Activated naive CD8-positive, alpha-beta T cell (primary cell): ENCODE results near the gene TTN.
"Not testable (repeated sequence)": the region's sequence is repeated elsewhere in the genome, so short reads cannot be mapped to it uniquely, and the experiment has no call there.

Source experiments
- H3K27ac Mint-ChIP-seq: one replicate; pipeline ENCODE4 v1.8.0; 2021; ENCODE audit warnings: mixed read lengths
- H3K27me3 Mint-ChIP-seq: one replicate; pipeline ENCODE4 v1.8.0; 2021; ENCODE audit warnings: mixed read lengths
- H3K36me3 Mint-ChIP-seq: one replicate; pipeline ENCODE4 v1.8.0; 2021; ENCODE audit warnings: mixed read lengths
- H3K4me1 Mint-ChIP-seq: one replicate; pipeline ENCODE4 v1.8.0; 2021; ENCODE audit warnings: low read depth, mixed read lengths
- H3K4me3 Mint-ChIP-seq: one replicate; pipeline ENCODE4 v1.8.0; 2021; ENCODE audit warnings: mild to moderate bottlenecking, mixed read lengths
- H3K9me3 Mint-ChIP-seq: one replicate; pipeline ENCODE4 v1.8.0; 2021; ENCODE audit warnings: low read depth, mixed read lengths

The TTN gene

DNA sequence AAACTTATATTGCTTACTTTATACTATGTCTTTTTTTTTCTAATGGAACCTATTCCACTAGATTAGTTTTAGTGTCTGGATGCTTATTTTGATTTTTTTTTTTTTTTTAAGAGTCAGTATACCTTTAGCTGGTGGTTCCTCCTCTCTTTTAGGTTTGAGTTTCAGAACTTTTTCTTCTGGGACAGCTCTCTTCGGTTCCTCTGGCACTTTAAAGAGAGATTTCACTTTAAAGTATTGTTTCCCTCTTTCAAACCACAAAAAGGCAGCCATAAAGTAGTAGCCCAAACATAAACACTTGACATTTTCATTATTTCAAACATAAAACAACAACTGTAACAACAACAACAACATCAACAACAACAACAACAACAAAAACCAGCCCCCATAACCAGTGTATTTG is 123.3 kb downstream of the TTN start:
- Mint-ChIP-seq H3K4me1 (no peaks in the 10 kb centered on the region), H3K27me3 (no peaks in the 10 kb centered on the region), H3K9me3 (no peaks in the 10 kb centered on the region), H3K36me3 (peaks cover 28% of the 10 kb centered on the region), H3K27ac (no peak overlapping the region), H3K4me3 (no peak overlapping the region)

DNA sequence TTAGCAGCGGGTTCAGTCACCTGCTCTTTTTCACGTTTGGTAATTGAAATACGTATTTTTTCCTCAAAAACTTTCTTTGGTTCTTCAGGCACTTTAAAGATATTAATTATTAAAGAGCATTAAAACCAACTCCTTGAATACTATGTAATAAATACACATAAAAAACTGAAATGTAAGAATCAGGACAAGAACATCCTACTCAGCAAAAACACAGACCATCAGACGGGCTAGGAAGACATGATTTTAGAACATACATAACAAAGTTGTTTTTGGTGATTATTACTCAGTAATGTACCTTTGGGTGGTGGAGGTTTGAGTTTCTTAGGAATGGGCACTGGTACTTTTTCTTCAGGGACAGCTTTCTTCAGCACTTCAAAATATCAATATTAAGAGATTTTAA is 126.1 kb downstream of the TTN start:
- Mint-ChIP-seq H3K4me3 (no peak overlapping the region), H3K36me3 (peaks cover 30% of the 10 kb centered on the region), H3K9me3 (no peaks in the 10 kb centered on the region), H3K27ac (no peak overlapping the region), H3K27me3 (no peaks in the 10 kb centered on the region), H3K4me1 (peaks cover 5% of the 10 kb centered on the region)

DNA sequence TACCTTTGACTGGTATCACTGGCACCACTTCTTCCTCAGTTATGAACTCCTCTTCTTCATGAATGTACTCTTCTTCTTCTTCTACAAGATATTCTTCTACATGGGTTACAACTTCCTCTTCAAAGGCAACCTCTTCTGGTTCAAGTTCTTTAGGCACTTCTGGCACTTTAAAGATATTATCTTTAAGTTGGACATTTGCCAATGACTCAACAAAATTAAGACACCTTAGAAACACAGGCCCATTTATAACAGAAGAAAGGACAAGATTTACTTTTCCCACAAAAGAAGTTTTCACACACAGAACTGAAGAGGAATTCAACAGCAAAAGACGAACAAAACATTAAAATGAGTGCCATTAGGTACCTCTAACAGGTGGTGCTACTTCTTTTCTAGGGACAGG is 127.3 kb downstream of the TTN start:
- no peaks in the 10 kb centered on the region for H3K27me3 Mint-ChIP-seq
- H3K4me1 Mint-ChIP-seq: peaks cover 5% of the 10 kb centered on the region
- H3K4me3 Mint-ChIP-seq: no peak overlapping the region
- no peak overlapping the region for H3K27ac Mint-ChIP-seq
- no peaks in the 10 kb centered on the region for H3K9me3 Mint-ChIP-seq
- peaks cover 26% of the 10 kb centered on the region for H3K36me3 Mint-ChIP-seq

DNA sequence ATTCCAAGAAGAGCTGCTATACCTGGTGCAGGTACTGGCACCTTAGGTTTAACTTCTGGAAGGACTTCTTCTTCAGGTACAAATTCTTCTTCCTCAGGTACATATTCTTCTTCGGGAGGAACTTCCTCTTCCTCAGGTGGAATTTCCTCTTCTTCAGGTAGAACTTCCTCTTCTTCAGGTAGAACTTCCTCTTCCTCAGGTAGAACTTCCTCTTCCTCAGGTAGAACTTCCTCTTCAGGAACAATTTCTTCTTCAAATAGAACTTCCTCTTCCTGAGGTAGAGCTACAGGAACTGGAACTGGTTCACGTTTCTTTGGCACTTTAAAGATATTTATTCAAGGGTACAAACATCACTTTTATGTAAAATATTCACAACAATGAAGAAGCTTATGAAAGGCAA is 129.6 kb downstream of the TTN start:
- Mint-ChIP-seq H3K4me3 (no peak overlapping the region), H3K27me3 (no peaks in the 10 kb centered on the region), H3K9me3 (no peaks in the 10 kb centered on the region), H3K27ac (no peak overlapping the region), H3K36me3 (peaks cover 25% of the 10 kb centered on the region), H3K4me1 (peaks cover 5% of the 10 kb centered on the region)

DNA sequence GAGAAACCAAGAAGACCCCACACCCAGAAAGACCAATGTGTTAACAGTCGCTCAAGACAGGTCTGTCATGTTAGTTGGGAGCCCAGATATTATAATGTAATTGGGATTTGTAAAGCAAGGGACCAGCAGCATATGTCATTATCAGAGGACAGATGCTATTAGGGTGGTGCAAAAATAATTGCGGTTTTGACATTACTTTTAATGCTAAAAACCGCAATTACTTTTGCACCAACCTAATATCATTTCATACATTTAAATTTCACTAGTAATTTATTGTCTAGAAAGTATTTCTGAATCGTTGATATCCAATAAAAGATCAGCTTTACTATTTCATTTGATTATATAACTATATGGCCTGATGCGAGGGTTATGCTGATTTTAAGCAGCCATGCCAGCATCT is 131.2 kb downstream of the TTN start:
- Mint-ChIP-seq H3K27me3 (no peaks in the 10 kb centered on the region), H3K9me3 (no peaks in the 10 kb centered on the region), H3K36me3 (peaks cover 21% of the 10 kb centered on the region), H3K27ac (no peak overlapping the region), H3K4me1 (peaks cover 5% of the 10 kb centered on the region), H3K4me3 (no peak overlapping the region)

DNA sequence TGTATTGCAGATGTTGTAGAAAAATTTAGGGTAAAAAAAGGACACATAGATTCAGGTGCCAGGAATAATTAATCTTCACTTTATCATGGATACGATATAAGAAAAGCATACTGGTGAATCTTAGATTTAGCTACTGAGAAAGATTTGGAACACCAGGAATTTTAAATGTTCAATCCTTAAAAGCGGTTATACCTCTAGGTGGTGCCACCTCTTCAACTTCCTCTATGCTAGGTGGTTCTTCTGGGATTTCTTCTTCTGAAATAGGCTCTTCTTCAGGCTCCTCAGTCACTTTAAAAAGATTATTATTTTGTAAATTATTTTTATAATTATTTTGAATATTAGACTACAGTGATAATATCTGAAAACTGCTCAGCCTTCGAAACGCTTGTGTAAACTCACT is 133.1 kb downstream of the TTN start:
- peaks cover 5% of the 10 kb centered on the region for H3K4me1 Mint-ChIP-seq
- no peak overlapping the region for H3K4me3 Mint-ChIP-seq
- H3K27ac Mint-ChIP-seq: no peak overlapping the region
- no peaks in the 10 kb centered on the region for H3K9me3 Mint-ChIP-seq
- H3K36me3 Mint-ChIP-seq: peaks cover 16% of the 10 kb centered on the region
- no peaks in the 10 kb centered on the region for H3K27me3 Mint-ChIP-seq

DNA sequence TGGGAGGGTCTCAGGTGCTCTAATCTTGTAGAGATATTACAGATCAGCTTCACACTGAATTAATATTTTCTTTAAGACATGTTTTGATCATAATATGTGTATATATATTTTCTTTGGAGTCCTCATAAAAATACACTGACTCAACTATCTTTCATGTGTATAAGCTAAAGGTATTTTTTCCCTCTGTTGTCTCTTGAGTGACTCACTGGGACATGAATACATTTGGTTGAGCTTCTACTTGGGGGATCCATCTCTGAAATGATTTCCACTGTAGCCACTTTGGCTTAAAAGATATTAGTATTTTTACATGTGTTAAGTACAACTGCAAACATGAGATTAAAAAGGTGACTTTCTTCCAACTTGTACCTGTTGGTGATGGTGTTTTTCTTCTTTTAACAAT is 140.8 kb downstream of the TTN start:
- Mint-ChIP-seq H3K4me3 (no peak overlapping the region), H3K27me3 (no peaks in the 10 kb centered on the region), H3K36me3 (peaks cover 2% of the 10 kb centered on the region), H3K27ac (no peak overlapping the region), H3K9me3 (no peaks in the 10 kb centered on the region), H3K4me1 (no peaks in the 10 kb centered on the region)

DNA sequence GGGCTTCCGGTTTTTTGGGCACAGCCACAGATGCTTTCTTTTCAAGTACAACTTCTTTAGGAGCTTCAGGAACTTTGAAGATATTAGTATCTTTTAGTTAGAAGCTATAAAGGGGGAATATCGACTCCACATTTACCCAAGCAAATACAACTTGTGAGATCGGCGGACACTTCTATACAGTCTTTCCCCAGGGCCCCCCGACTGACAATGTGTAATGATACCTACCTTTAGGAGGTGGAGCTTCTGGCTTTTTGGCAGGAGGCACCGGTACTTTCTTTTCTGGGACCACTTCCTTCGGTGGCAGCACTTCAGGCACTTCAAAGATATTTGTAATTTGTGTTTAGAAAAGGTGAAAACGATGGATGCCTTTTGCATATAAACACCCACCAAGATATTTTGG is 148.7 kb downstream of the TTN start:
- not testable (repeated sequence) for H3K27me3 Mint-ChIP-seq, H3K36me3 Mint-ChIP-seq, H3K9me3 Mint-ChIP-seq, H3K4me3 Mint-ChIP-seq, H3K27ac Mint-ChIP-seq, H3K4me1 Mint-ChIP-seq

DNA sequence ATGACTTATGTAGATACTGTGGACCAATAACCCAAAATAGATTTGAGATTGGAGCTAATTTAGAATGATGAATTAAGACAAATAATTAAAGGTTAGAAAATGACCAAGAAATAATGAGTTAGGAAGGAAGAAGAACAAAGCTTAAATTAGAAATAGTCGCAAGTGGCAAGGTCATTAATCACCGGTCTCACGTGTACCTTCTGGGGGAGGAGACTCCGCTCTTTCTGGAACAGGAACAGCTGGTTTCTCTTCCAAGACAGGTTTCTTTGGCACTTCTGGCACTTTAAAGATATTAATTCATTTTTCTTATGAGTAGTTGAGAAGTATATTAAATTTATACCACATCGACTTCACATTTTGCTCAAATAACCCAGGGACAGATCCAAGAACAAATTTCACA is 156.7 kb downstream of the TTN start:
- Mint-ChIP-seq H3K9me3 (no peaks in the 10 kb centered on the region), H3K4me3 (no peak overlapping the region), H3K27me3 (no peaks in the 10 kb centered on the region), H3K4me1 (no peaks in the 10 kb centered on the region), H3K27ac (no peak overlapping the region), H3K36me3 (peaks cover 18% of the 10 kb centered on the region)

DNA sequence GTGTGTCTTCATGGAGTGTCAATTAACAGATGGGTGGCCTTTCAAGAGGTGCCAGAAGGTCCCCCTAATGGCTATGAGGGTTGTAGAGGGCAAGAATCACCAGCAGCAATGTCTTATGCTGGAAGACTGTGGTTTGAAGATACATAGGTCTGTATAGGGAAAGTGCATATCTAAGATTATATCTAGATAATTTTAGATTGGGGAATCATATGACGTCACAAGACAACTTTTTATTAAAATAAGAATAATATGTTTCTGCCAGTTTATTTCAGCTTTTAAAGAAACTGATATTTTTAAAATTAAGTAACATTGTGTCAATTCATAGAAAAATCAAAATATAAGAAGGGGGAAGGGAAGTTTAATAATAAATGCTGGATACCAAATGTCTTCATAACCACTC is 162.3 kb downstream of the TTN start:
- Mint-ChIP-seq H3K36me3 (peaks cover 15% of the 10 kb centered on the region), H3K4me1 (no peaks in the 10 kb centered on the region)

DNA sequence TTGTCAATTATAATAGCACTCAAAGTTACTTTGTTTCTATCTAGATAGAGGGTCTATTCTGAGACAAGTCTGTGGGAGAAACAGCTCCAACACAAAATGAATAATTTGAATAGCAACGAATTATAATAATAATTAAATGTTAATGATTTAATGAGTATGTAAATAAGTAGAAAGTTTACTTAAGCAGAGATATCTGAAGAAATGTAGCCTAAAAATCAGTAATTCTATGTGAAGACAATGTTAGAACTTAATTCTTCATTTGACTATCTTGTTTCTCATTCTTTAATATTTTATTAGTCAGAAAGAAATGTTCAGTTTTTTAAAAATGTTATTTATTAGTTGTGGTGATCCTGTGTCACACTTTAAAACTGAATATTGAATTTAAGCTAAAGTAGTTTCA is 165.7 kb downstream of the TTN start:
- H3K4me1 Mint-ChIP-seq: no peaks in the 10 kb centered on the region
- no peak overlapping the region for H3K4me3 Mint-ChIP-seq
- H3K27me3 Mint-ChIP-seq: no peaks in the 10 kb centered on the region
- peaks cover 2% of the 10 kb centered on the region for H3K36me3 Mint-ChIP-seq
- no peak overlapping the region for H3K27ac Mint-ChIP-seq
- no peaks in the 10 kb centered on the region for H3K9me3 Mint-ChIP-seq

More for the DNA sequence above, 162.3 kb downstream of the TTN start:
- H3K4me3 Mint-ChIP-seq: no peak overlapping the region
- no peaks in the 10 kb centered on the region for H3K27me3 Mint-ChIP-seq
- H3K27ac Mint-ChIP-seq: no peak overlapping the region
- no peaks in the 10 kb centered on the region for H3K9me3 Mint-ChIP-seq

DNA sequence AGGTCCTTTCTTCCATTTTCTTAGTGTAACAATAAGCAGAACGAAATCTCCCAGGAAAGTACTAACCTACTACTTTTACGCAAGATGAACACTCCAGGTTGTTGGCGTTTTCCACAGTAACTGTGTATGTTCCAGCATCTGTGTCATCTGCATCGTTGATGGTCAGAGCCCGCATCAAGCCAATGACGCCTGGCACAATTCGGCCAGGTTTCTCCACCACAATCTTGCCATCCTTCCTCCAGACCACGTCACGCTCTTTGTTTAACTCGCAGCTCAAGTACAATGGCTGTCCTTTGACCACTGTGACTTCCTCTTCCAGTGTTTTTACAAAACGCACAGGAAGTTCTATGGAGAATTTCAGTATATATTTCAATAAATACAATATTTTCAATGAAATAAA is 171.3 kb downstream of the TTN start:
- H3K27me3 Mint-ChIP-seq: no peaks in the 10 kb centered on the region
- no peaks in the 10 kb centered on the region for H3K4me1 Mint-ChIP-seq
- no peaks in the 10 kb centered on the region for H3K9me3 Mint-ChIP-seq
- no peak overlapping the region for H3K27ac Mint-ChIP-seq
- peaks cover 9% of the 10 kb centered on the region for H3K36me3 Mint-ChIP-seq
- H3K4me3 Mint-ChIP-seq: no peak overlapping the region

DNA sequence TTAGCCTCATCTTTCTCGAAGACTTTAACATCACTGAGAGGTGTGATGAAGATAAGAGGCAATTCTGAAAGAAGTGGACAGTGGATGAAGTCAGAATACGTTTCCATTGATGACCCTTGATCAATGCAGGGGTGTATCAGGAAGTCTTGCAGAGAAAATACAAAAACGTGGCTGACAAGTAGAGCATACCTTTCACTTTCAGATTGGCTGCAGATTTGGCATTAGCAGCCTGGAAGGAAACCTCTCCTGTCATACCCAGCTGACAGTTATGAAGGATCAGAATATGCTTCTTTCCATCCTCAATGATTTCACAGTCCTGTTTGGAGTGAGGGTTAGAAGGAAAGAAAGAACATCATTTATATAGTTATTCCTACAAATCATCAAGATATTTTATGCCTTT is 174.5 kb downstream of the TTN start:
- Mint-ChIP-seq H3K27me3 (no peaks in the 10 kb centered on the region), H3K9me3 (no peaks in the 10 kb centered on the region), H3K4me1 (no peaks in the 10 kb centered on the region), H3K36me3 (peaks cover 24% of the 10 kb centered on the region), H3K4me3 (no peak overlapping the region), H3K27ac (no peak overlapping the region)

DNA sequence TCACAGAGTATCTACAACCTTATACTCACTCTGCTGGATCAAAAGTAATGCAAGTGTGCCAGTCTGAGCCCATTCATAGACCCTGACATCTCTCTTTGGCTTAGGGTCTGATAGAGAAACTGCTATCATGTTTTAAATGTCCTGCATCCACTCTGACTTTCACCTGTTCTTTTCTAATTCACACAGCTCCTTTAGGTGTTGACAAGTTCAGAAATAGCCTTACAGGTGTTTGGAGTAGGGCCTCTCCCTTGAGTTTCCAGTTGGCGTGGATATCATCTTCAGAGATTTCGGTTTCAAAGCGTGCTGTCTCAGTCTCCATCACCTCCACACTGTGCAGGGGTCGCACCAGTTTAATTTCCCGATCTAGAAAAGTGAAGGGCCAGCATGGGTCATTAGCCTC is 176.6 kb downstream of the TTN start:
- Mint-ChIP-seq H3K27ac (no peak overlapping the region), H3K4me1 (no peaks in the 10 kb centered on the region), H3K36me3 (peaks cover 24% of the 10 kb centered on the region), H3K27me3 (no peaks in the 10 kb centered on the region), H3K4me3 (no peak overlapping the region), H3K9me3 (no peaks in the 10 kb centered on the region)

DNA sequence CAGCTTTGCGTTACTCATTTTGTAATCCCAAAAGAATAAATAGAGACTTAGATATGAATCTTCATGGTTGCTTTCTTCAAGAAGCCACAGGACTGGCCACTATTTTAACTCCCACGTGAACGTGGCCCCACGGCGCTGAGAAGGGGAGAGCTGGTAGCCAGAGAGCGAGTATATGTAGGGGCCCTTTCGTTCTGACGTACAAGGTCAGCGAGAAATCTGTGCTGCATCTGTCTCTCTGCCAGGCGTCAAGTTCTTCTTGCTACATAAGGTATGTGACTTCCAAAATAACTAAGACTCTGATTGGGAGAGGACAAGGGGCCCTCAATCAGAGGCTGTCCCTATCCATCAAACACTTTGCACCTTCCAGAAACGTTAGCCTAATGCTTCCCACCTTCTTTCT is 177.8 kb downstream of the TTN start:
- H3K4me1 Mint-ChIP-seq: no peaks in the 10 kb centered on the region
- no peak overlapping the region for H3K27ac Mint-ChIP-seq
- no peaks in the 10 kb centered on the region for H3K9me3 Mint-ChIP-seq
- H3K36me3 Mint-ChIP-seq: peaks cover 22% of the 10 kb centered on the region
- H3K27me3 Mint-ChIP-seq: no peaks in the 10 kb centered on the region
- no peak overlapping the region for H3K4me3 Mint-ChIP-seq

DNA sequence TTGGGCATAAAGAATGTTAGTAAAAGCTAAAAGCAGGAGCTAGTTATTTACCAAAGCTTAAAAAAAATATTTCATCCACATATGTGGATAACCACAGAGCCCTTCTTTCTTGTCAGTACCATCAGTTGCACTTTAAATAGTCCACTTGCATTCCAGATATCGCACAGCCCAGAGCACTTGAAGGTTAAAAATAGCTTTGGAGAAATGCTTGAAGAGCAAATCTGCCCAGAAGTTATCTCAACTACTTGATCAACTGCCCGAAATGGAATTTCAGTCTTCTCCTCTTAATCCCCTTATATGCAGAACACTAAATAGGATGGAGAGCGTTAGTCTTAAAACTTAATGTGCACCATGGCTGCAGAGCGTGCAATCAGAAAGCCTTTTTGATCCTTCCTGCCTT is 178.6 kb downstream of the TTN start:
- Mint-ChIP-seq H3K36me3 (peaks cover 21% of the 10 kb centered on the region), H3K4me3 (no peak overlapping the region), H3K27me3 (no peaks in the 10 kb centered on the region), H3K27ac (no peak overlapping the region), H3K4me1 (no peaks in the 10 kb centered on the region), H3K9me3 (no peaks in the 10 kb centered on the region)

DNA sequence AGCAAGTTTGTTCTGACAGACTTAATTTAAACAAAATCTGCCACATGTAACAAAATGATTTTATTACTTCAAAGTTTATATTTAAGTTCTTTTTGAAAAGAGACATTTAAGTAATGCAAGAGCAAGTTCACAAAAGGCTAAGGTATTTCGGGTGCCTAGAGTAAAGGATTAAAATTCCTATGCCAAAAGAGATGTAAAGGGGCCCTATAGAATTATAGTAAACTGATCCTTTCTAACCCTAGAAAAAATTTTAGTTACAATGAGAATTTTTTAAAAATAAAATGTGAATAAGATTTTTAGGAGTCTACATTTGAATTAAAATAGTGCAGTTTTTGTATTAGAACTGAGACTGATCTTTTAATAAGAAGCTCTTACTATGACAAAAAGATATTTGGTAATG is 179.8 kb downstream of the TTN start:
- Mint-ChIP-seq H3K4me3 (no peak overlapping the region), H3K9me3 (no peaks in the 10 kb centered on the region), H3K27me3 (no peaks in the 10 kb centered on the region), H3K36me3 (peaks cover 20% of the 10 kb centered on the region), H3K4me1 (no peaks in the 10 kb centered on the region), H3K27ac (no peak overlapping the region)
